Ascending aorta (tissue), 2 donors: ENCODE measurements around the gene DVL3. TPM values are rescaled to one million over a fixed set of nuclear protein-coding genes. Genes with fewer than 3 reads are reported as not detected.

Experiments
- DNase-seq, 2 donors: peaks; one replicate each; pipeline ENCODE4 v3.0.0-alpha.2; 2019; ENCODE audit warnings: low spot score in 2 of 2
- H3K27ac ChIP-seq, 2 donors: fragments of 200-600 bp; sonication (generic); one replicate each; pipeline ENCODE4 v1.5.1; 2016 to 2017; ENCODE audit warnings: mild to moderate bottlenecking in 1 of 2
- H3K27me3 ChIP-seq: fragments of 200-600 bp; sonication (generic); one replicate; pipeline ENCODE4 v1.5.1; 2017
- H3K36me3 ChIP-seq, 2 donors: fragments of 200-600 bp; sonication (generic); one replicate each; pipeline ENCODE4 v1.5.1; 2016
- H3K4me1 ChIP-seq, 2 donors: fragments of 200-600 bp; sonication (generic); one replicate each; pipeline ENCODE4 v1.5.1; 2016 to 2017; ENCODE audit warnings: mild to moderate bottlenecking in 1 of 2
- H3K4me3 ChIP-seq, 2 donors: fragments of 200-600 bp; sonication (generic); one replicate each; pipeline ENCODE4 v1.5.1; 2016 to 2017; ENCODE audit warnings: mild to moderate bottlenecking in 1 of 2
- H3K9me3 ChIP-seq, 2 donors: fragments of 200-600 bp; sonication (generic); one replicate each; pipeline ENCODE4 v1.5.1; 2016
- CTCF ChIP-seq, 3 experiments: fragments of 200-600 bp in 2 of 3; fragments of 450-650 bp in 1 of 3; sonication (generic) in 2 of 3; IDR thresholded peaks; one replicate each; pipeline ENCODE4 v1.5.1; 2016 to 2019; ENCODE audit warnings: antibody characterized with exemption in 3 of 3, mild to moderate bottlenecking in 1 of 3, moderate library complexity in 1 of 3
- intact Hi-C: fragments of 100-400 bp; cut with DNase I; formaldehyde crosslinking; loops from one replicate; pipeline ENCODE4 v1.15.1; 2023
- total RNA-seq: library from RNA; depleted of rRNA; stranded (reverse); fragments of >200 nt; gene quantifications from one replicate; pipeline ENCODE4 v1.1.0, GENCODE V29; 2016

The DVL3 gene
- total RNA-seq, 1 donor from 2014 or later: 36.6 TPM

- intact Hi-C loops: loop anchor here (10.0 kb wide), 1 partner anchor 288 kb away; the partner anchor contains the start of gene PARL
- no peak for TF ChIP-seq CTCF (IDR thresholded peaks at IDR 0.05)
- Histone ChIP-seq H3K4me3 (no peak overlapping the region), H3K9me3 (no peaks in the 10 kb centered on the region), H3K36me3 (peaks cover 39 to 51% of the 10 kb centered on the region in 2 donors), H3K4me1 (peaks cover 11 to 17% of the 10 kb centered on the region in 2 donors), H3K27ac (no peak overlapping the region), H3K27me3 (no peaks in the 10 kb centered on the region)
- no peak for DNase-seq
These were observed 17.6 kb downstream of the DVL3 start for GRCh38 chr3:184172681-184173373.

GRCh38 chr3:184173374-184173722 is 18.2 kb downstream of the DVL3 start:
- no peak for DNase-seq
- Histone ChIP-seq H3K9me3 (no peaks in the 10 kb centered on the region), H3K36me3 (peaks cover 38 to 51% of the 10 kb centered on the region in 2 donors), H3K4me3 (no peak overlapping the region), H3K27me3 (no peaks in the 10 kb centered on the region), H3K4me1 (peaks cover 11 to 18% of the 10 kb centered on the region in 2 donors), H3K27ac (no peak overlapping the region)
- intact Hi-C loops: loop anchor here (10.0 kb wide), 1 partner anchor 289 kb away; the partner anchor contains the start of gene PARL
- no peak for TF ChIP-seq CTCF (IDR thresholded peaks at IDR 0.05)

GRCh38 chr3:184174284-184174645 is 19.1 kb downstream of the DVL3 start:
- Histone ChIP-seq H3K9me3 (no peaks in the 10 kb centered on the region), H3K4me3 (no peak overlapping the region), H3K27me3 (no peaks in the 10 kb centered on the region), H3K4me1 (peaks cover 11 to 18% of the 10 kb centered on the region in 2 donors), H3K36me3 (peaks cover 44 to 52% of the 10 kb centered on the region in 2 donors), H3K27ac (peak overlapping the region; percentile 11 to 51)
- intact Hi-C loops: loop anchor here (1.0 to 10.0 kb wide), 7 partner anchors 18 to 289 kb away; partner anchors contain the start of genes EEF1AKMT4, EIF4G1, PARL and PSMD2
- no peak for TF ChIP-seq CTCF (IDR thresholded peaks at IDR 0.05)
- DNase-seq: no peak

- no peak for TF ChIP-seq CTCF (IDR thresholded peaks at IDR 0.05)
- intact Hi-C loops: loop anchor here (1.0 to 10.0 kb wide), 7 partner anchors 19 to 290 kb away; partner anchors contain the start of genes EEF1AKMT4, EIF4G1, PARL and PSMD2
- Histone ChIP-seq H3K27me3 (no peaks in the 10 kb centered on the region), H3K27ac (peak within 1 kb of the TSS; percentile 91 to 96), H3K9me3 (no peaks in the 10 kb centered on the region), H3K4me1 (peaks cover 11 to 18% of the 10 kb centered on the region in 2 donors), H3K4me3 (peak within 1 kb of the TSS; percentile 96 to 97), H3K36me3 (peaks cover 44 to 52% of the 10 kb centered on the region in 2 donors)
- DNase-seq: peak; percentile 98 to 100
These were observed 19.7 kb downstream of the DVL3 start, which contains the start of gene AP2M1 for GRCh38 chr3:184174646-184175492. TSS of gene AP2M1 (plus strand) at chr3:184174855. CDS start at chr3:184176994, 2,139 bp downstream.

- Histone ChIP-seq H3K4me3 (peak overlapping the region; percentile 96 to 97), H3K9me3 (no peaks in the 10 kb centered on the region), H3K27ac (peak overlapping the region; percentile 91 to 96), H3K36me3 (peaks cover 45 to 52% of the 10 kb centered on the region in 2 donors), H3K27me3 (no peaks in the 10 kb centered on the region), H3K4me1 (peaks cover 11 to 18% of the 10 kb centered on the region in 2 donors)
- intact Hi-C loops: loop anchor here (10.0 kb wide), 1 partner anchor 291 kb away; the partner anchor contains the start of gene PARL
- no peak for TF ChIP-seq CTCF (IDR thresholded peaks at IDR 0.05)
- DNase-seq: no peak
These were observed 20.3 kb downstream of the DVL3 start for GRCh38 chr3:184175506-184175905.
